Nephron progenitor cell (in vitro differentiated cells): Measurements from ENCODE around the gene TMEM255B.

Experiments
- DNase-seq: peaks from one replicate; pipeline ENCODE4 v3.0.0; 2021
- H3K27ac Mint-ChIP-seq: 2 replicates; pipeline ENCODE4 v1.8.0; 2021; ENCODE audit warnings: mild to moderate bottlenecking, moderate library complexity, mixed read lengths
- H3K27me3 Mint-ChIP-seq: 2 replicates; pipeline ENCODE4 v1.8.0; 2021; ENCODE audit warnings: mild to moderate bottlenecking, low read depth, mixed read lengths; ENCODE audit not compliant: poor library complexity
- H3K36me3 Mint-ChIP-seq: 2 replicates; pipeline ENCODE4 v1.8.0; 2021; ENCODE audit warnings: low read depth, mixed read lengths
- H3K4me1 Mint-ChIP-seq: 2 replicates; pipeline ENCODE4 v1.8.0; 2021; ENCODE audit warnings: mixed read lengths
- H3K4me3 Mint-ChIP-seq: 2 replicates; pipeline ENCODE4 v1.8.0; 2021; ENCODE audit warnings: mild to moderate bottlenecking, moderate library complexity, mixed read lengths
- H3K9me3 Mint-ChIP-seq: 2 replicates; pipeline ENCODE4 v1.8.0; 2021; ENCODE audit warnings: mild to moderate bottlenecking, moderate library complexity, mixed read lengths
- CTCF ChIP-seq: fragments of 200-600 bp; sonication (generic); IDR thresholded peaks from 2 replicates; pipeline ENCODE4 v1.5.0; 2021; ENCODE audit warnings: antibody characterized with exemption

Gene TMEM255B

GRCh38 chr13:113862931-113863523, 104.0 kb downstream of the TMEM255B start:
- no peak overlapping the region for H3K27ac Mint-ChIP-seq
- peak overlapping the region; percentile 71 for H3K4me3 Mint-ChIP-seq
- peaks cover 44% of the 10 kb centered on the region for H3K4me1 Mint-ChIP-seq
- H3K27me3 Mint-ChIP-seq, result peaks cover 76% of the 10 kb centered on the region
- no peak for TF ChIP-seq CTCF
- H3K9me3 Mint-ChIP-seq, result peaks cover 18% of the 10 kb centered on the region
- no peaks in the 10 kb centered on the region for H3K36me3 Mint-ChIP-seq
- DNase-seq, result peak; percentile 53

GRCh38 chr13:113863524-113864272, 104.7 kb downstream of the TMEM255B start, which contains the start of gene GAS6:
TSS of gene GAS6 (minus strand) at chr13:113864076. CDS start at chr13:113863920, 156 bp downstream.
- Mint-ChIP-seq H3K27me3 (peaks cover 80% of the 10 kb centered on the region), H3K4me3 (peak within 1 kb of the TSS; percentile 83), H3K36me3 (no peaks in the 10 kb centered on the region), H3K27ac (no peak within 1 kb of the TSS), H3K9me3 (peaks cover 20% of the 10 kb centered on the region), H3K4me1 (peaks cover 44% of the 10 kb centered on the region)
- no peak for TF ChIP-seq CTCF
- peak; percentile 81 for DNase-seq

GRCh38 chr13:113864273-113864890, 105.4 kb downstream of the TMEM255B start:
- no peak for DNase-seq
- TF ChIP-seq CTCF, result no peak
- Mint-ChIP-seq H3K27me3 (peaks cover 82% of the 10 kb centered on the region), H3K9me3 (peaks cover 20% of the 10 kb centered on the region), H3K36me3 (no peaks in the 10 kb centered on the region), H3K4me3 (peak overlapping the region; percentile 83), H3K4me1 (peaks cover 40% of the 10 kb centered on the region), H3K27ac (no peak overlapping the region)

GRCh38 chr13:113865427-113865826, 106.4 kb downstream of the TMEM255B start:
- peaks cover 75% of the 10 kb centered on the region for H3K27me3 Mint-ChIP-seq
- H3K36me3 Mint-ChIP-seq, result no peaks in the 10 kb centered on the region
- H3K4me1 Mint-ChIP-seq, result peaks cover 30% of the 10 kb centered on the region
- DNase-seq, result no peak
- no peak for TF ChIP-seq CTCF
- H3K9me3 Mint-ChIP-seq, result peaks cover 20% of the 10 kb centered on the region
- H3K4me3 Mint-ChIP-seq, result peak overlapping the region; percentile 62
- no peak overlapping the region for H3K27ac Mint-ChIP-seq
